Measurements from ENCODE around the gene PARN.

DNA sequence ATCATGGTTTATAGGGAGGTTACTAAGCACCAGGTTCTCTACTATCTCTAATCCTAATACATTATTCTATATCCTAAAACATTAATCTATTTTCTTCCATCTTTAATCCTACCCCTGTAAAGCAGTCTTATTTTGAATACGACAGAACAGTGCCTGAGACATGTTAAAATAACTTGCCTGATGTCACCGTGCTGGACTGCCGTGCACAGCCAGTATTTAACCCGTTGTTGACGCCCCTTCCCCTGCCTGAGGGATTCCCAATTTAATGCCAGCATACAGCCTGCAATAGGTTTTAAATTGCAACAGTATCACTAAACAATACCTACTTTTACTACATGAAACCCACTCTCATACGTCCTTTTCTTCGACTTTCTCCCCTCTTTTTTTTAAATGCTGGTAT lies 133.3 kb downstream of the PARN start:
- TF ChIP-seq, protein P1, sequence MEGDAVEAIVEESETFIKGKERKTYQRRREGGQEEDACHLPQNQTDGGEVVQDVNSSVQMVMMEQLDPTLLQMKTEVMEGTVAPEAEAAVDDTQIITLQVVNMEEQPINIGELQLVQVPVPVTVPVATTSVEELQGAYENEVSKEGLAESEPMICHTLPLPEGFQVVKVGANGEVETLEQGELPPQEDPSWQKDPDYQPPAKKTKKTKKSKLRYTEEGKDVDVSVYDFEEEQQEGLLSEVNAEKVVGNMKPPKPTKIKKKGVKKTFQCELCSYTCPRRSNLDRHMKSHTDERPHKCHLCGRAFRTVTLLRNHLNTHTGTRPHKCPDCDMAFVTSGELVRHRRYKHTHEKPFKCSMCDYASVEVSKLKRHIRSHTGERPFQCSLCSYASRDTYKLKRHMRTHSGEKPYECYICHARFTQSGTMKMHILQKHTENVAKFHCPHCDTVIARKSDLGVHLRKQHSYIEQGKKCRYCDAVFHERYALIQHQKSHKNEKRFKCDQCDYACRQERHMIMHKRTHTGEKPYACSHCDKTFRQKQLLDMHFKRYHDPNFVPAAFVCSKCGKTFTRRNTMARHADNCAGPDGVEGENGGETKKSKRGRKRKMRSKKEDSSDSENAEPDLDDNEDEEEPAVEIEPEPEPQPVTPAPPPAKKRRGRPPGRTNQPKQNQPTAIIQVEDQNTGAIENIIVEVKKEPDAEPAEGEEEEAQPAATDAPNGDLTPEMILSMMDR (IDR thresholded peaks at IDR 0.05) = no peak
- no peak for TF ChIP-seq POLR2A (IDR thresholded peaks at IDR 0.05)

Measured in breast epithelium (tissue), 3 donors.